K562 (cell line): ENCODE data around the gene MZB1. TPM values are rescaled to one million over a fixed set of nuclear protein-coding genes. Genes with fewer than 3 reads are reported as not detected.

Experiments used
- CLOCK ChIP-seq: fragments of 250-450 bp; sonication (Bioruptor Pico); IDR thresholded peaks from 2 replicates; pipeline ENCODE4 v1.4.0; 2020; ENCODE audit warnings: mild to moderate bottlenecking, moderate library complexity, borderline replicate concordance
- E2F5 ChIP-seq: sonication (generic); formaldehyde crosslinking; IDR thresholded peaks from 2 replicates; pipeline ENCODE4 v1.8.0; 2022; ENCODE audit warnings: mild to moderate bottlenecking, missing genetic modification reagents
- GTF2A2 ChIP-seq: IDR thresholded peaks from 2 replicates; pipeline ENCODE4 v1.6.1; 2016; ENCODE audit warnings: mild to moderate bottlenecking, missing genetic modification characterization, missing compliant biosample characterization
- PYGO2 ChIP-seq: fragments of 450-650 bp; IDR thresholded peaks from 2 replicates; pipeline ENCODE4 v1.6.1; 2016; ENCODE audit warnings: mild to moderate bottlenecking, missing genetic modification characterization, moderate library complexity, missing compliant biosample characterization
- RAD51 ChIP-seq: fragments of 450-650 bp; IDR thresholded peaks from 2 replicates; pipeline ENCODE4 v1.7.1; 2016; ENCODE audit warnings: low read depth, mild to moderate bottlenecking, borderline replicate concordance
- RNF219 ChIP-seq: fragments of 250-450 bp; sonication (Bioruptor Pico); IDR thresholded peaks from 2 replicates; pipeline ENCODE4 v1.5.0; 2022; ENCODE audit warnings: mild to moderate bottlenecking
- TSHZ1 ChIP-seq: fragments of 250-450 bp; sonication (Bioruptor Pico); IDR thresholded peaks from 2 replicates; pipeline ENCODE4 v1.4.0; 2020; ENCODE audit warnings: mild to moderate bottlenecking, moderate library complexity
- ZKSCAN3 ChIP-seq: fragments of 250-450 bp; sonication (Bioruptor Pico); IDR thresholded peaks from 2 replicates; pipeline ENCODE4 v1.4.0; 2020
- ZNF253 ChIP-seq: fragments of 250-450 bp; sonication (Bioruptor Pico); conservative IDR thresholded peaks from 2 replicates; pipeline ENCODE4 v1.6.1; 2021; ENCODE audit warnings: mild to moderate bottlenecking
- ZNF583 ChIP-seq: fragments of 250-450 bp; sonication (Bioruptor Pico); IDR thresholded peaks from 2 replicates; pipeline ENCODE4 v1.4.0; 2020
- ZNF639 ChIP-seq, 2 experiments: fragments of 200-800 bp in 1 of 2; sonication (Bioruptor generic) in 1 of 2; sonication (generic) in 1 of 2; formaldehyde crosslinking in 1 of 2; IDR thresholded peaks in 1 of 2; conservative IDR thresholded peaks in 1 of 2; 2 replicates each; pipeline versions ENCODE4 v1.5.0 to v1.6.1; 2016 to 2020; ENCODE audit warnings: missing compliant biosample characterization in 1 of 2, missing genetic modification characterization in 1 of 2, missing genetic modification reagents in 1 of 2
- polyA plus RNA-seq, 8 experiments: library from polyadenylated mRNA; depleted of rRNA in 4 of 8; stranded (reverse) in 5 of 8; unstranded in 3 of 8; fragments of >200 nt; fragmentation: Nextera tagmentation in 2 of 8; fragmentation: Illumina TruSeq in 1 of 8; extraction: Ambion mirVana in 2 of 8; extraction: Trizol in 1 of 8; gene quantifications; 2 replicates each; pipeline versions ENCODE4 v1.2.1 to v1.2.3, GENCODE V29; 2011 to 2014; ENCODE audit warnings: inconsistent platforms in 1 of 8, missing spikeins in 1 of 8
- total RNA-seq, 7 experiments: library from RNA; depleted of rRNA in 6 of 7; stranded (reverse); fragments of >200 nt in 6 of 7; fragmentation: Illumina TruSeq in 2 of 7; extraction: Trizol in 2 of 7; gene quantifications; 2 replicates each; pipeline versions ENCODE4 v1.2.1 to v1.2.3, GENCODE V29; 2011 to 2021; ENCODE audit warnings: low replicate concordance in 1 of 7
- TF ChIP-seq, protein P1 (sequence below), 2 experiments: fragments of 450-650 bp; conservative IDR thresholded peaks; 2 replicates each; pipeline ENCODE4 v1.6.1; 2017; ENCODE audit warnings: mild to moderate bottlenecking in 2 of 2, moderate library complexity in 2 of 2

MZB1 gene
- total and polyA plus RNA-seq, 9 of the 15 experiments (the other 6 are each of a cell fraction or from before 2014, with no cell fraction given) = 0.13 to 0.31 TPM; not detected in 7

DNA sequence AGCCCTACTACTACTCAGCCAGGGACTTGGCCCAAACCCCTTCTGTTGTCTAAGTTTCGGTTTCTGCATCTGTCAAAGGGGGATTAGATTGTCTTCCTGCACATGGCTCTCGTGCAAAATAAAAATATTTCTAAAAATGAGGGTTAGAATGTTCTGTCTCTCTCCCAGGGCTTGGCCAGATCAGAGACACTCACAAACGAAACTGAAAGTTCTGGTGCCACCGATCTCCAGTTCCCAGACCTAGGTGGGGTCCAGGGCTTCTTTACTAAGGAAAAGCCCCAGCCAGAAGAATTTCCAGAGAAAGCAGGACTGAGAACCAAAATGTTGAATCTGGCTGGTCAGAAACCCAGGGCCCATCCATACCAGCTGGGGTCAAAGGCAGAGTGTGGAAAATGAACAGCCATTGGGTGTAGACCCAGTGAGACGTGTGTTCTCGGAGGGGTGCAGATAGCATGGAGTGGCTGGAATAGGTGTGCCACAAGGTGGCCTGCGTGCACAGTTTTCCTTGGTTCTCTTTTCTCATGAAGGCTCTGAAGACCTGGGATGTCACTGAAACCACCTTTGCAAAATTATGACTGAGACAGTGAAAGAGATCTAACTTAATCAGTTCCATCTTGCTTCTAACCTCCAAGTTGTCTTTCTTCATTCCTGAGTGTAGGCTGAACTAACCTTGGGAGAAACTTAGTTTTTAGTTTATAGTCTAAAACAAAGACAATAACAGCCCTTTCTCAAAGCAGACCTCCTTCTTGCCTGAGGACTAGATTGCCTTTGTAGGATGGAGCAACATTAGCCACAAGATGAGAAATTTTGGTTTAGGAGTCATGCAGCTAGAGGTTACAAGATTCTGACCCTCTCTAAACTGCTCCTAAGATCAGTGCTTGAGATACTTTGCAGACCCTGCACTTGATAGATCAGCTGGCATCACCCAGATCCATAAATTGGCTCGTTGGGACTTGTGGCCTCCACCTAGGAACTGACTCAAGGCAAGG lies 4.4 kb downstream of the MZB1 start (continued):
- TF ChIP-seq E2F5 (CRISPR knock-in tag) (no peak), RAD51 (no peak), CLOCK (CRISPR knock-in tag) (no peak), TSHZ1 (CRISPR knock-in tag) (no peak), PYGO2 (tag) (peak; percentile 40; the same call in 1 of the 2 replicates), ZNF253 (CRISPR knock-in tag) (no peak), ZNF583 (CRISPR knock-in tag) (no peak), RNF219 (no peak), ZKSCAN3 (CRISPR knock-in tag) (no peak), ZNF639 (CRISPR knock-in tag; conservative IDR thresholded peaks at IDR 0.05 in 1 of 2, IDR thresholded peaks at IDR 0.05 in 1 of 2) (0 out of 4 replicates have a peak, but pooled peaks of 1 of the 2 experiments have one; percentile 22), GTF2A2 (tag) (no peak)
- TF ChIP-seq, protein P1, sequence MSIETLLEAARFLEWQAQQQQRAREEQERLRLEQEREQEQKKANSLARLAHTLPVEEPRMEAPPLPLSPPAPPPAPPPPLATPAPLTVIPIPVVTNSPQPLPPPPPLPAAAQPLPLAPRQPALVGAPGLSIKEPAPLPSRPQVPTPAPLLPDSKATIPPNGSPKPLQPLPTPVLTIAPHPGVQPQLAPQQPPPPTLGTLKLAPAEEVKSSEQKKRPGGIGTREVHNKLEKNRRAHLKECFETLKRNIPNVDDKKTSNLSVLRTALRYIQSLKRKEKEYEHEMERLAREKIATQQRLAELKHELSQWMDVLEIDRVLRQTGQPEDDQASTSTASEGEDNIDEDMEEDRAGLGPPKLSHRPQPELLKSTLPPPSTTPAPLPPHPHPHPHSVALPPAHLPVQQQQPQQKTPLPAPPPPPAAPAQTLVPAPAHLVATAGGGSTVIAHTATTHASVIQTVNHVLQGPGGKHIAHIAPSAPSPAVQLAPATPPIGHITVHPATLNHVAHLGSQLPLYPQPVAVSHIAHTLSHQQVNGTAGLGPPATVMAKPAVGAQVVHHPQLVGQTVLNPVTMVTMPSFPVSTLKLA (conservative IDR thresholded peaks at IDR 0.05) = peak in 1 of 2 experiments; percentile 55; a peak in 1 of 4 replicates
